GM18909 (cell line): ENCODE data around the gene RUFY4.
A peak's percentile ranks its signal among the peaks of the same experiment; 100 is the strongest.

Experiments used
- ATAC-seq: cut with Tn5 transposase; IDR thresholded peaks from one replicate; pipeline ENCODE4 v1.9.1; 2021; ENCODE audit warnings: mild to moderate bottlenecking; ENCODE audit not compliant: unreplicated experiment, poor library complexity

RUFY4 gene

GRCh38 chr2:218068721-218069334 lies at the start of gene RUFY4:
TSS of gene RUFY4 (plus strand) at chr2:218069253. CDS start at chr2:218070606, 1,353 bp downstream.
- peak; percentile 88 for ATAC-seq

GRCh38 chr2:218019411-218020060 lies 49.5 kb upstream of the RUFY4 start:
- no peak for ATAC-seq

- ATAC-seq: no peak
Observed at GRCh38 chr2:218020281-218020680, 48.8 kb upstream of the RUFY4 start.

DNA sequence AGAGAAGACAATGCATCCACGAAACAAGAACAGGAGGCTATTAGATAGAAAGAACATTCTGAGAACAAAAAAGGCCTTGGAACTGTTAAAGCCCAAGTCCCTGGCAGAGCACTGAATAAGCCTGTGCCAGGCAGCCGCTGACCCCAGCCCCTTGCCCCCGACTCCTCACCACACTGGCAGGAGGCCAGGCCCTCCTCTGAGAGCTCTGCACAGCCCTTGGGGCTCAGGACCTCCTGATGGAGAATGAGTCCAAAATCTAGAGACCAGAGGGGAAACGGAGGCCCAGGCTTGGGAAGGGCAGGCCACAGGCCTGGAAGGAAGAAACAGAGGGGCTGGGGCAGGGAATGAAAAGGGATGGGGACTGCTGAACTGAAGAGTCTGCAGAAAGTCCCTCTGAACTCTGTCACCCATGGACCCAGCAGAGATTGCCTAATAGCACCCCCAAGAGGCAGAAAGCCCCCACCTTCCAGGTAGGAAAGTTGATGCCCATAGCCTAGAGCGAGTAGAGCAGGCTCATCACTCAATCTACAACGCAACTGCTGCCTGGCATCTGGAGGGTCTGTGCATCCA lies 48.0 kb upstream of the RUFY4 start:
- ATAC-seq: no peak

- no peak for ATAC-seq
Observed at GRCh38 chr2:218021536-218022071, 47.4 kb upstream of the RUFY4 start.

- no peak for ATAC-seq
Observed at GRCh38 chr2:218022131-218022850, 46.8 kb upstream of the RUFY4 start.

- ATAC-seq: no peak
Observed at GRCh38 chr2:218022851-218023530, 46.1 kb upstream of the RUFY4 start.

DNA sequence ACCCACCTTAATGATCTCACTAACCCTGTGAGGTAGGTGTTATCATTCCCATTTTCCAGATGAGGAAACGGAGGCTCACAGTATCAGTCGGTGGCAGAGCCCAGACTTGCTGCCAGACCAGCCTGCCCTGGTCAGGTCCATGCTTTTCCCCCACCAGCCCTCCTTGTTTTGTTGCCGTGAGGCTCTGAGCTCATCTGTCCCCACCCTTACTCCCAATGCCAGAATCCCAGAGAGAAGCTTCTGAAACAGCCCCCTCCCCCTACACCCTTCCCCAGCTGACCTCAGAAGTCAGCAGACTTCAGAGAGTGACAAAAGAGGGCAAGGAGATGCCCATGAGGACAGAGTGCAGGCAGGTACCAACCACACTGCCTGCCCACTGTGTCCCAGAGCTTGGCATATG lies 45.4 kb upstream of the RUFY4 start:
- no peak for ATAC-seq

DNA sequence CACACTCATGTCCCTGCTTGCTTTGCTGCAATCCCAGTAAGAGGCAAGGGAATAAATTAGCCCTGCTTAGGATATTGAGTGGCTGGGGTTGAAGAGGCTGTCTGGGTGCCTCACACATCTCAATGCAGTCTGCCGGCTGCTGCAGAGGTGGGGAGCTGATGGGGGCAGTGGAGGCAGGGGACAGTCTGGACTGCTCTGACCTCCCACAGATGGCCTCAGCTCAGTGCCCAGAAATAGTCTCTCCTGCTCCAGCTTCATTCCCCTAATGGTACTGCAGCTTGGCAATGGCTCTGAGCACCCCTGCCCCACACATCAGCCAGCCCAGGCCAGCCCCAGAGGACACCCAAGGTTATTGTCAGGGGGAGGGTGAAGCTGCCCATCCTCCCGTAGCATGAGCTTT lies 44.7 kb upstream of the RUFY4 start:
- ATAC-seq: no peak

- ATAC-seq: no peak
Observed at GRCh38 chr2:218024871-218025270, 44.2 kb upstream of the RUFY4 start.

- no peak for ATAC-seq
Observed at GRCh38 chr2:218026244-218026643, 42.8 kb upstream of the RUFY4 start.

GRCh38 chr2:218026676-218027425 lies 42.2 kb upstream of the RUFY4 start:
- ATAC-seq: no peak

DNA sequence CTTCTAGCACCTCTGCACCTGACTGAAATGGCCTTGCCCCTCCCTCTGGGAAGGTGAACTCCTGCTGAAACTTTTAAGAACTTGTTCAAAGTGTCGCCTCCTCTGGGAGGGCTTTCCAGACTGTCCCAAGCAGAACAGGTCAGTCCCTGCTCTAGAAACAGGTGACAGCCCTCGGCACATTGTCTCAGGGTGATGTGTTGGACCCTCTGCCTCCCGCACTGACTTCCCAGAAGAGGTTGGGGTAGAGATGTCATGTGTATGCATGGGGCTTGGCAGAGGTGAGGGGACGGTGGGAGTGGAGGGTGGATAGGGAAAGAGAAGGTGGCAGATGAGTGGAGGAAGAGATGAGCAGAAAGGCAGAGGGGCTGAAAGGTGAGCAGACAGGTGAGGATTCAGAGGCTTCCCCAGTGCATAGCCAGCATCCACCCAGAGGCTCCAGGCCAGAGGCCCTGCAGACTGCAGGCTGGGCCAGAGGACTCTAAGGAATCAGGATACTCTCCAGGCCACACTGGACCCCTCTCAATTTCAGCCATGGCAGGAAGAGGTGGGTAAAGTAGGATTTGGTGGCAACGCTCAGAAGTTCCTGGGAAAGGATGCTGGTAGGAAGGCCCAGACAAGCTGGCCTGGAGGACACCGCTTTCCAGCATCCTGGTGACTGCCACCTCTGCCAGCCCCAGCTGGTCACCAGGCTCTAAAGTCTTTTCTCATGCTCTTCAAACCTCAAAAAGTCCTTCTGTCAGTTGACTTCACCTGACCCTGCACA lies 41.4 kb upstream of the RUFY4 start:
- ATAC-seq: no peak

- no peak for ATAC-seq
Observed at GRCh38 chr2:218028189-218028495, 40.9 kb upstream of the RUFY4 start.

DNA sequence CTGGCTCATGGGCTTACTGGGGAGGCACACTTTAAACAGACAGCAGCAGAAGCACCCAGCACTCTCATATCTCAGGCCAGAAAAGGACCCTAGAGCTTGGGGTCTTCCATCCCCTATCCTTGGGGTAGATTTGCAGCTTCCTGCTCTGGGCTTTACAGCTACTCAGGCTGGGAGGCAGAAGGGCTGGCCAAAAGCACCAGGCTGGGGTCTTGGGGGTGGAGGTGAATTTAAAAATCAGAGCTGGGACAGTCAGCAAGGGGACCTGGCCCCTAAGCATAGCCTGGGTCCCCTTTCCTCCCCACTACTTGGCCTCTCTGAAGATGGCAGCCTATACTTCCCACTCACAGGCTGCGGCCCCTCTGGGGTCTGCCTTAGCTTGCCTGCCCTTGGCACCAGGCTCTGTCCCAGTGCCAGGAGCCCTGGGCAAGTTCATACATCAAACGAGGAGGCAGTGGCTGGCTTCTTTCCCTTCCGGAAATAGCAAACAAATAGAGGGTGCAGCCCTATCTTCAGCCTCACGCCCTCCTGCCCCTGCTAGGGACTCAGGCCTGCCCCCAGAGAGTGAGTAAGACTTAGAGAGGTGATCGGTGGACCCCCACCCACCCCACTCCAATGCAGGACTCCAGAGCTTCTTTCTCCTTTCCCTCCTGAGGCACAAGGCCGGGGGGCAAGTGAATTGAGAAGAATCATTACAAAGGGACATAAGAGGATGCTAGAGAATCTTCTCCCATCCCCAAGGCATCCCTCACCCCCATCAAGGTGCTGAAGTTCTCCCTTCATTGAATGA lies 40.3 kb upstream of the RUFY4 start:
- no peak for ATAC-seq

GRCh38 chr2:218029366-218030360 lies 39.4 kb upstream of the RUFY4 start:
- no peak for ATAC-seq
